Mucosa of gallbladder (tissue), 1 donor: Measurements from ENCODE around the gene PPRC1. TPM values are rescaled to one million over a fixed set of nuclear protein-coding genes. Genes with fewer than 3 reads are reported as not detected.
A peak's percentile ranks its signal among the peaks of the same experiment; 100 is the strongest.

Experiments used
- DNase-seq: peaks from one replicate; pipeline ENCODE4 v3.0.0-alpha.2; 2020; ENCODE audit warnings: low spot score
- total RNA-seq: library from RNA; stranded (reverse); gene quantifications from one replicate; pipeline ENCODE4 v1.2.1, GENCODE V29; 2021
- donor health status: DM: no; HTN: no; CAD: no.

Gene PPRC1
- 20.8 TPM for total RNA-seq

GRCh38 chr10:102132563-102133372, at the start of gene PPRC1:
TSS of gene PPRC1 (plus strand) at chr10:102133040. CDS start at chr10:102133069, 29 bp downstream.
- DNase-seq, result peak; percentile 99

DNA sequence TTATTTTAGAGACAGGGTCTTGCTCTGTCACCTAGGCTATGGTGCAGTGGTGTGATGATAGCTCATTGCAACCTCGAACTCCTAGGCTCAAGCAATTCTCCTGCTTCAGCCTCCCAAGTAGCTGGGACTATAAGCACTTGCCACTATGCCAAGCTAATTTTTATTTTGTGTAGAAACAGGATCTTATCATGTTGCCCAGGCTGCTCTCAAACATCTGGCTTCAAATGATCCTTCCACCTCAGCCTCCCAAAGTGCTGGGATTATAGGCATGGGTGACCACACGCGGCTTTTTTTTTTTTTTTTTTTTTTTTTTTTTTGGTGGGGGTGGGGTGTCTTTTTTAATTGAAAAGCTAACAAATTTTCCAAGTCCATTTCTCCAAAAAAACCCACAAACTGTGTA, 49.3 kb upstream of the PPRC1 start:
- no peak for DNase-seq

DNA sequence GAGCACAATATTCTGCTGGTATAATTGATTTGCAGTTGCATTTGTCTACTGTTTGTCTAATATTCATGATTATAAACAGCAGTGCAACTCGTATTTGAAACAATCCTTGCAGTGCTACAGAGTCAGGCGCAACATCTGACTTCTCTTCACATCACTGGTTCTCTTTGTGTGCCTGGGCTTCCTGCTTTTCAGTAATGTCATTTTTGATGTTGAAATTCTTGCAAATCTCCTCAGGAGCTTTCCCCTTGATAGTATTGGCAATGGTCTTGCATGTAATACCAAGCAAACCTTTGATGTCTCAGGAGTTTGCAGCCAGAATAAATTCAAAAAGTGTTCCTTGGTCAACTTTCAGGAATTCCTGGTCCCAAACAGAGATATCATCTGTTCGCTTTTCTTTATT, 47.5 kb upstream of the PPRC1 start:
- no peak for DNase-seq

- no peak for DNase-seq
These were observed 46.6 kb upstream of the PPRC1 start for GRCh38 chr10:102086196-102086595.

GRCh38 chr10:102090772-102091171, 42.1 kb upstream of the PPRC1 start:
- DNase-seq, result no peak

- no peak for DNase-seq
These were observed 36.4 kb upstream of the PPRC1 start for GRCh38 chr10:102096449-102096848.

- DNase-seq, result no peak
These were observed 31.7 kb upstream of the PPRC1 start for GRCh38 chr10:102101152-102101551.

DNA sequence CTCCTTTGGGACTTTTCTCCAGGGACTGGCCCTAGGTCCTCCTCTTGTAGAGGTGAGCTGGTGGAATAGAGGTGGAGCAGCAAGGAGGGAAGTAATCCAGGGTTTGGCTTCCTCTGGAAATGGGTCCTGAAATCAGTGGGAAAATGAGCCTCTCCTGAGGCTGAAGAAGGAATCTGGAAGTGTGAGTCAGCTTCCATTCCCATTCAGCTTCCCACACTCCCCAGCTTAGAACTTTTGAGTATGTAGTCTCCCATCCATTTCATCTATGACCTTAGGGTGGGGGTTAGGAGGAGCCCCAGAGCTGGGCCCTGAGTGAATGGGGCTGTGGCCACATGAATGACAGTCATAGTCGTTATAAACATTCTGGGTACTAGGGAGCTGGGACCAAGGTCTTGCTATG, 30.4 kb upstream of the PPRC1 start:
- no peak for DNase-seq

DNA sequence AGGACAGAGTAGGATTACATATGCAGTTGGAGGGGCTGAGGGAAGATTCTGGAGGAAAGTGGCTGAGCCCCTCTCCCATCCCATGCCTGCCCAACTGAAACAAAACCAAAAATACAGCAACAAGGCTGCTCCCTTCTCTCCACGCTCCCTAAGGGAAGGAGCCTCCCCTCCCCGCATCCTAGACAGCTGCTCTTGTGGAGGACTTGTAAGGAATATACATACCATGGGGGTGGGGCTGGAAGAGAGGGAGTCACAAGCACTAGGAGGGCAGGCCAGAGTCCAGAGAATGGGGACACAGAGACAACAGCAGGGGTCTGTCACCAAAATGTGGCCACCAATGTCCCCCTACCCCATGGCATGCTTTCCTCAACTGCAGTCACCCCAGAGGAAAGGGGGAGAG, 25.8 kb upstream of the PPRC1 start:
- no peak for DNase-seq

- no peak for DNase-seq
These were observed 23.4 kb upstream of the PPRC1 start for GRCh38 chr10:102109166-102110116.

DNA sequence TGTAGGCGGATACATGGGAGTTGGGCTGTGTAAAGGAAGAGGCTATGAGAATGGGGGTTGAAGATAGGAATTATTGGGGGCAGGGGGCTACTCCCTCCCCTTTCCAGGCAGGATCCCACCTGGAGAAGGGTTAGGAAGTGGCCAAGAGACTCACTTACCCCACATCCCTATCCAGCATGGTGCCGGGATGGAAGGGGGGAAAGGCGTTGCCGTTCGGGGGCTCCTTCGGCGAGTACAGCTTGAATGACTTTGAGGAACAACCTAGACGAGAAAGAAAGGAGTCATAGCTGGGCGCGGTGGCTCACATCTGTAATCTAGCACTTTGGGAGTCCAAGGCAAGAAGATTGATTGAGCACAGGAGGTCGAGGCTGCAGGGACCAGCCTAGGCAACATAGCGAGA, 21.6 kb upstream of the PPRC1 start:
- no peak for DNase-seq

- DNase-seq, result no peak
These were observed 20.5 kb upstream of the PPRC1 start for GRCh38 chr10:102112210-102112817.

DNA sequence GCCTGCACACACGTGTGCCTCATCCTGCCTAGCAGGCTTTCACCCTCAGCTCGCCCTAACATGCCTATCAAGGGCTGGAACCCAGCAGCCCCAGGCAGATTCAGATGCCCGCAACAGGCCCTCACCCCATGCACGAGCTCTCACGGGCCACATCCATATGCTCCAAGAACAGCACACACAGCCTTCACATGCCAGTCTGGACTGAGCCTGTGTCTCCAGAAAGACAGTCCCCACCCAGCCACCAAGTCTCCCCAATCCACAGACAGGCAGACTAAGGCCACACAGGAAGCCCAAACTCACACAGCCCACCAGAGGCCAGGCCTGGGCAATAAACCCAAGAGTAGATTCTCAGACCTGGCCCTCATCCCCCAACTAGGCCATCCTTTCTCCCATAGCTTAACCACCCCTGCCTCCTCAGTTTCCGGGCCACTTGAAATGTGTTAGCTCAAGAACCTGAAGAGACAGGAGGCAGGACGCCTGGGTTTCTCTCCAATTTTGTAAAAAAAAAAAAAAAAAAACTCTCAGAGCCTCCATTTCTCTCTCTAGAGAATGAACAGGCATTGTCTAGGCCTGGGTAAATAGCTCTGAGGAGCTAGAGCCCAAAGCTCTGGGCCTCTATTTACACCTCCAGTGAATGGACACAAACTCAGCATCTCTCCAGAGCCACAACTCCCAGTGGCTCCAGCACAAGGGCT, 19.4 kb upstream of the PPRC1 start:
- DNase-seq, result no peak

DNA sequence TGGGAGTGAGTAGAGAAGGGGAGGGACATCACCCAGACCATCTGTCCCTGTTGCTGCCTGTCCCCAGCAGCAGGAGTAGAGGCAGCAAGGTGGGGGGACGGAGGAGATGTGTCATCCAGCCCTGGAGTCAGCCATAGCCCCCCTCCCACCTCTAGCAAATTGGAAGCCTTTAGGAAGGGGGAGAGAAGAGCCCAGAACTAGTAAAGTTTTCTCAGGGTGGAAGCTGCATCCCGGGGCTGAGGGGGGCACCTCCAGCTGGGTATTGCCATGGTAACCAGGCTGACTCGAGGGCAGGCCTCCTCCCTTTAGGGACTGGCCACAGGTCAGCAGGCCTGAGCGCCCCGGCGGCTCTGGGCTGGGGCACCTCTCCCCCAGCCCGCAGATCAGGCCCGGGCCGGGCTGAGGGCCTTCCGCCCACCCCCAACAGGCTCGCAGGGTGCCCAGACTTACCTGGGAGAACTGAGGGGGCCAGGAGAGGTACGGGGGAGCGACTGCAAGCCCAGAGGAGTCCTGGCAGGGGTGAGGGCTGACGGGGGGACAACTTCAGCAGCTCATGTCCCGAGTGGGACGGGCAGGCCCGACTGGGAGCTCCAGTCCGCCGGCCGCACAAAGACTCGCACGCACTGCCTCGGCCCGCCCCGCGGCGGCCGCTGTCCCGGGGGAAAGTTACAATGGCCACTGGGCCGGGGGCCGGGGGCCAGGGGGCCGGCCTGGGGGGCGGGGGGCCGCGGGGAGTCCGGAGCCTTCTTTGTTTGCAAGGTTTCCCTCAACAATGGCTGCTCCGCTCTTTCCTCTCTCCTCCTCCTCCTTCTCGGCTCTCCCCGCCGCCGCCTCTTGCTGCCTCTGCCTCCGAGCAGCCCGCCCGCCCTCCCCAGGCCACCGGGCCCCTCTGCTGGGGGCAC, 18.6 kb upstream of the PPRC1 start:
- no peak for DNase-seq

DNA sequence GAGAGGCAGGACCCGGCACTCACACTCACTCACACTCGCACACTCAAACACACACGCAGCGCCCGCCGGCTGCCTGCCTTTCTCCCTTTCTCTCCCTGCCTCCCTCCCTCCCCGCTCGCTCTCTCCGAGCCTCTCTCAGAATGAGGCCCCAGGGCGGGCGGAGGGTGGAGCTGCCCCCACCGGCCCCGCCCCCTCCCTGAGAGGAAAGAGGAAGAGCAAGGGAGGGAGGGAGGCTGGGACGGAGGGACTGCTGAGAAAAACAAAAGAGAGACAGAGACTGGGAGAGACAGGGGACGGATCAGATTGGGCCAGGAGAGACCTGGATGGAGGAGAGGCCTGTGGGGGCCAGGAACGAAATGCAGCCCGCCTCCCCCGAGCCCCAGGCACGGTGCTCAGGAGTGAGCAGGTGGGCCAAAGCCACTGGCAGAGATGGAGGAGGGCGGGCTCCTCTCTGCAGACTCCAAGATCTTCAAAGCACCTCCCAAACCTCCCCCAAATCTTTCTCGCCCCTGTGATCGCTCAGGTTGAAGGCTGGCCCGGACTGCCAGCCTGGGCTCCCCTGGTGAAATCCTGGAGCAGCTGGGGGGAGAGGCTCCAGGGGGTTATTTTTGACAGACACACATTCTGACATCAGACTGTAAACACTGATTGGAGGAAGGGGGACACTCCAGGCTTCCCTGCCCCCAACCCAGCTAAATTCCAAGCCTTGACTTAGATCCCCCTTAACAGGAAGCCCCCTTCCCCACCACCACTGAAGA, 17.8 kb upstream of the PPRC1 start:
- peak; percentile 89 for DNase-seq

- no peak for DNase-seq
These were observed 17.1 kb upstream of the PPRC1 start for GRCh38 chr10:102115775-102116174.

DNA sequence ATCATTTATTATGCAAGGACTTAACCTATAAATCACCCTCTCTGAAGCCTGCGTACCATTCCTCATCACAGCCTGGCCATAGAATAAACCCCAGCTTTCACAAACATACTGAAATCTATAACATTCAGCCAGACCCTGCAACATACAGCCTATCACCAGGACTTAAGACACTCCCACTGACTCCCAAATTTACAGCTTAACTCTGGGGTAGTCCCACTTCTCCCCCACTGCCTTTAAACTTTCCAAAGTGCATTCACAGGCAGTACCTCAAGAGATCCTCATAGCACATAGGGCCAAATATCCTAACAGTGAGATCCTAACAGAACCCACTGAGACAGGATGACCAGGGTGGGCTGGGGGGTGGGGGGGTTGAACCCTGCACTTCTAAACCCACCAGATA, 16.2 kb upstream of the PPRC1 start:
- DNase-seq, result no peak

- DNase-seq, result peak; percentile 87
These were observed 15.3 kb upstream of the PPRC1 start for GRCh38 chr10:102117391-102118159.

- peak; percentile 38 for DNase-seq
These were observed 14.0 kb upstream of the PPRC1 start for GRCh38 chr10:102118867-102119266.
